HepG2 (cell line): ENCODE data around the gene NDRG3.

Experiments
- EED ChIP-seq: sonication (generic); formaldehyde crosslinking; IDR thresholded peaks from 2 replicates; pipeline ENCODE4 v1.5.0; 2020; ENCODE audit warnings: mild to moderate bottlenecking, missing genetic modification reagents
- GATAD2A ChIP-seq: IDR thresholded peaks from 2 replicates; pipeline ENCODE4 v1.6.1; 2016
- POLR2A ChIP-seq, 2 experiments: IDR thresholded peaks; 2 replicates each; pipeline ENCODE4 v1.6.1; 2011; ENCODE audit warnings: low read depth in 2 of 2, low read length in 2 of 2, mild to moderate bottlenecking in 1 of 2, moderate library complexity in 1 of 2; ENCODE audit not compliant: insufficient read depth in 1 of 2
- ZBTB8A ChIP-seq: sonication (generic); formaldehyde crosslinking; IDR thresholded peaks from 2 replicates; pipeline ENCODE4 v1.4.0; 2020; ENCODE audit warnings: mild to moderate bottlenecking, low read depth, missing genetic modification reagents, borderline replicate concordance
- ZNF234 ChIP-seq: sonication (generic); formaldehyde crosslinking; conservative IDR thresholded peaks from 2 replicates; pipeline ENCODE4 v1.5.1; 2020; ENCODE audit warnings: mild to moderate bottlenecking, missing genetic modification reagents
- ZNF251 ChIP-seq: sonication (generic); formaldehyde crosslinking; IDR thresholded peaks from 2 replicates; pipeline ENCODE4 v1.9.0; 2021; ENCODE audit warnings: mild to moderate bottlenecking, missing genetic modification reagents
- ZNF549 ChIP-seq: sonication (generic); formaldehyde crosslinking; IDR thresholded peaks from 2 replicates; pipeline ENCODE4 v1.5.0; 2020; ENCODE audit warnings: missing genetic modification reagents
- ZNF589 ChIP-seq: sonication (generic); formaldehyde crosslinking; conservative IDR thresholded peaks from 2 replicates; pipeline ENCODE4 v1.8.0; 2022; ENCODE audit warnings: mild to moderate bottlenecking, moderate library complexity, missing genetic modification reagents
- ZNF746 ChIP-seq: sonication (generic); formaldehyde crosslinking; IDR thresholded peaks from 2 replicates; pipeline ENCODE4 v1.8.0; 2022; ENCODE audit warnings: mild to moderate bottlenecking, missing genetic modification reagents
- ZNF788 ChIP-seq: sonication (generic); formaldehyde crosslinking; IDR thresholded peaks from 2 replicates; pipeline ENCODE4 v1.5.0; 2020; ENCODE audit warnings: mild to moderate bottlenecking, missing genetic modification reagents, borderline replicate concordance
- TF ChIP-seq, protein P1 (sequence below): IDR thresholded peaks from 2 replicates; pipeline ENCODE4 v1.6.1; 2018; ENCODE audit warnings: missing genetic modification reagents
- TF ChIP-seq, protein P2 (sequence below): sonication (generic); formaldehyde crosslinking; IDR thresholded peaks from 2 replicates; pipeline ENCODE4 v1.5.0; 2020; ENCODE audit warnings: mild to moderate bottlenecking, missing genetic modification reagents, moderate library complexity
- TF ChIP-seq, protein P3 (sequence below), 2 experiments: IDR thresholded peaks; 2 replicates each; pipeline ENCODE4 v1.6.1; 2011 to 2012; ENCODE audit warnings: low read length in 2 of 2, borderline replicate concordance in 1 of 2, low read depth in 1 of 2, mild to moderate bottlenecking in 1 of 2, moderate library complexity in 1 of 2

DNA sequence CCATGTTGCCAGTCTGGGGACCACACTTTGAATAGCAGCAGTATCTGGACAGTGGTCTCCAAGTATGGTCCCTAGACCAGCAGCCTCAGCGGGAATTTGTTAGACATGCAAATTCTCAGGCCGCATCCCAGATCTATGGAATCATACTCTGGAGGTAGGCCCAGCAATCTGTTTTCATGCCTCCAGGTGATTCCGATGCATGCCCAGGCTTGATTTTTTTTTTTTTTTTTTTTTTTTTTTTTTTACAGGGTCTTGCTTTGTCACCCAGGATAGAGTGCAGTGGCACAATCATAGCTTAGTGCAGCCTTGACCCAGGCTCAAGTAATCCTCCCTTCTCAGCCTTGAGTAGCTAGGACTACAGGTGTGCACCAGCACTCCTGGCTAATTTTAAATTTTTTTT is 99.2 kb downstream of the NDRG3 start:
- TF ChIP-seq ZNF234, result no peak
- no peak for TF ChIP-seq POLR2A (IDR thresholded peaks at IDR 0.05; ENCODE audit: insufficient read depth in 1 of 2, low read depth in 2 of 2, low read length in 2 of 2)
- no peak for TF ChIP-seq ZNF746
- TF ChIP-seq, protein P1, sequence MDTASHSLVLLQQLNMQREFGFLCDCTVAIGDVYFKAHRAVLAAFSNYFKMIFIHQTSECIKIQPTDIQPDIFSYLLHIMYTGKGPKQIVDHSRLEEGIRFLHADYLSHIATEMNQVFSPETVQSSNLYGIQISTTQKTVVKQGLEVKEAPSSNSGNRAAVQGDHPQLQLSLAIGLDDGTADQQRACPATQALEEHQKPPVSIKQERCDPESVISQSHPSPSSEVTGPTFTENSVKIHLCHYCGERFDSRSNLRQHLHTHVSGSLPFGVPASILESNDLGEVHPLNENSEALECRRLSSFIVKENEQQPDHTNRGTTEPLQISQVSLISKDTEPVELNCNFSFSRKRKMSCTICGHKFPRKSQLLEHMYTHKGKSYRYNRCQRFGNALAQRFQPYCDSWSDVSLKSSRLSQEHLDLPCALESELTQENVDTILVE (CRISPR knock-in tag), result no peak
- TF ChIP-seq, protein P2, sequence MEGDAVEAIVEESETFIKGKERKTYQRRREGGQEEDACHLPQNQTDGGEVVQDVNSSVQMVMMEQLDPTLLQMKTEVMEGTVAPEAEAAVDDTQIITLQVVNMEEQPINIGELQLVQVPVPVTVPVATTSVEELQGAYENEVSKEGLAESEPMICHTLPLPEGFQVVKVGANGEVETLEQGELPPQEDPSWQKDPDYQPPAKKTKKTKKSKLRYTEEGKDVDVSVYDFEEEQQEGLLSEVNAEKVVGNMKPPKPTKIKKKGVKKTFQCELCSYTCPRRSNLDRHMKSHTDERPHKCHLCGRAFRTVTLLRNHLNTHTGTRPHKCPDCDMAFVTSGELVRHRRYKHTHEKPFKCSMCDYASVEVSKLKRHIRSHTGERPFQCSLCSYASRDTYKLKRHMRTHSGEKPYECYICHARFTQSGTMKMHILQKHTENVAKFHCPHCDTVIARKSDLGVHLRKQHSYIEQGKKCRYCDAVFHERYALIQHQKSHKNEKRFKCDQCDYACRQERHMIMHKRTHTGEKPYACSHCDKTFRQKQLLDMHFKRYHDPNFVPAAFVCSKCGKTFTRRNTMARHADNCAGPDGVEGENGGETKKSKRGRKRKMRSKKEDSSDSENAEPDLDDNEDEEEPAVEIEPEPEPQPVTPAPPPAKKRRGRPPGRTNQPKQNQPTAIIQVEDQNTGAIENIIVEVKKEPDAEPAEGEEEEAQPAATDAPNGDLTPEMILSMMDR (CRISPR knock-in tag), result no peak
- TF ChIP-seq ZNF251 (CRISPR knock-in tag), result no peak
- TF ChIP-seq ZNF549 (CRISPR knock-in tag), result no peak
- TF ChIP-seq GATAD2A (CRISPR knock-in tag), result no peak
- no peak for TF ChIP-seq ZNF589 (CRISPR knock-in tag)
- no peak for TF ChIP-seq EED (CRISPR knock-in tag)
- no peak for TF ChIP-seq ZNF788
- TF ChIP-seq, protein P3, sequence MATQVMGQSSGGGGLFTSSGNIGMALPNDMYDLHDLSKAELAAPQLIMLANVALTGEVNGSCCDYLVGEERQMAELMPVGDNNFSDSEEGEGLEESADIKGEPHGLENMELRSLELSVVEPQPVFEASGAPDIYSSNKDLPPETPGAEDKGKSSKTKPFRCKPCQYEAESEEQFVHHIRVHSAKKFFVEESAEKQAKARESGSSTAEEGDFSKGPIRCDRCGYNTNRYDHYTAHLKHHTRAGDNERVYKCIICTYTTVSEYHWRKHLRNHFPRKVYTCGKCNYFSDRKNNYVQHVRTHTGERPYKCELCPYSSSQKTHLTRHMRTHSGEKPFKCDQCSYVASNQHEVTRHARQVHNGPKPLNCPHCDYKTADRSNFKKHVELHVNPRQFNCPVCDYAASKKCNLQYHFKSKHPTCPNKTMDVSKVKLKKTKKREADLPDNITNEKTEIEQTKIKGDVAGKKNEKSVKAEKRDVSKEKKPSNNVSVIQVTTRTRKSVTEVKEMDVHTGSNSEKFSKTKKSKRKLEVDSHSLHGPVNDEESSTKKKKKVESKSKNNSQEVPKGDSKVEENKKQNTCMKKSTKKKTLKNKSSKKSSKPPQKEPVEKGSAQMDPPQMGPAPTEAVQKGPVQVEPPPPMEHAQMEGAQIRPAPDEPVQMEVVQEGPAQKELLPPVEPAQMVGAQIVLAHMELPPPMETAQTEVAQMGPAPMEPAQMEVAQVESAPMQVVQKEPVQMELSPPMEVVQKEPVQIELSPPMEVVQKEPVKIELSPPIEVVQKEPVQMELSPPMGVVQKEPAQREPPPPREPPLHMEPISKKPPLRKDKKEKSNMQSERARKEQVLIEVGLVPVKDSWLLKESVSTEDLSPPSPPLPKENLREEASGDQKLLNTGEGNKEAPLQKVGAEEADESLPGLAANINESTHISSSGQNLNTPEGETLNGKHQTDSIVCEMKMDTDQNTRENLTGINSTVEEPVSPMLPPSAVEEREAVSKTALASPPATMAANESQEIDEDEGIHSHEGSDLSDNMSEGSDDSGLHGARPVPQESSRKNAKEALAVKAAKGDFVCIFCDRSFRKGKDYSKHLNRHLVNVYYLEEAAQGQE (IDR thresholded peaks at IDR 0.05; ENCODE audit: borderline replicate concordance in 1 of 2, low read depth in 1 of 2, low read length in 2 of 2), result no peak
- no peak for TF ChIP-seq ZBTB8A (CRISPR knock-in tag)
